Choroid plexus epithelial cell (primary cell): ENCODE data around the gene SUV39H2.
"Not testable (repeated sequence)": the region's sequence is repeated elsewhere in the genome, so short reads cannot be mapped to it uniquely, and the experiment has no call there.

Experiments used
- DNase-seq: peaks from one replicate; pipeline ENCODE4 v3.0.0-alpha.2; 2010; ENCODE audit warnings: low read depth
- H3K4me3 ChIP-seq: 2 replicates; pipeline ENCODE4 v1.5.1; 2011; ENCODE audit warnings: low read depth, mild to moderate bottlenecking, control low read depth, low read length, moderate library complexity
- TF ChIP-seq, protein P1 (sequence below): conservative IDR thresholded peaks from 2 replicates; pipeline ENCODE4 v1.5.1; 2011; ENCODE audit warnings: low read depth, mild to moderate bottlenecking, control low read depth, inconsistent platforms, low read length, moderate library complexity

Gene SUV39H2

GRCh38 chr10:14936584-14936983 lies 57.9 kb downstream of the SUV39H2 start:
- no peak overlapping the region for H3K4me3 ChIP-seq
- DNase-seq, result no peak

GRCh38 chr10:14938971-14939370 lies 60.3 kb downstream of the SUV39H2 start:
- not testable (repeated sequence) for H3K4me3 ChIP-seq
- DNase-seq, result peak; percentile 18

More at GRCh38 chr10:14936584-14936983, 57.9 kb downstream of the SUV39H2 start:
- TF ChIP-seq, protein P1, sequence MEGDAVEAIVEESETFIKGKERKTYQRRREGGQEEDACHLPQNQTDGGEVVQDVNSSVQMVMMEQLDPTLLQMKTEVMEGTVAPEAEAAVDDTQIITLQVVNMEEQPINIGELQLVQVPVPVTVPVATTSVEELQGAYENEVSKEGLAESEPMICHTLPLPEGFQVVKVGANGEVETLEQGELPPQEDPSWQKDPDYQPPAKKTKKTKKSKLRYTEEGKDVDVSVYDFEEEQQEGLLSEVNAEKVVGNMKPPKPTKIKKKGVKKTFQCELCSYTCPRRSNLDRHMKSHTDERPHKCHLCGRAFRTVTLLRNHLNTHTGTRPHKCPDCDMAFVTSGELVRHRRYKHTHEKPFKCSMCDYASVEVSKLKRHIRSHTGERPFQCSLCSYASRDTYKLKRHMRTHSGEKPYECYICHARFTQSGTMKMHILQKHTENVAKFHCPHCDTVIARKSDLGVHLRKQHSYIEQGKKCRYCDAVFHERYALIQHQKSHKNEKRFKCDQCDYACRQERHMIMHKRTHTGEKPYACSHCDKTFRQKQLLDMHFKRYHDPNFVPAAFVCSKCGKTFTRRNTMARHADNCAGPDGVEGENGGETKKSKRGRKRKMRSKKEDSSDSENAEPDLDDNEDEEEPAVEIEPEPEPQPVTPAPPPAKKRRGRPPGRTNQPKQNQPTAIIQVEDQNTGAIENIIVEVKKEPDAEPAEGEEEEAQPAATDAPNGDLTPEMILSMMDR, result no peak

GRCh38 chr10:14942147-14942949 lies 63.7 kb downstream of the SUV39H2 start:
- not testable (repeated sequence) for H3K4me3 ChIP-seq, DNase-seq

GRCh38 chr10:14942950-14943338 lies 64.3 kb downstream of the SUV39H2 start:
- H3K4me3 ChIP-seq, DNase-seq: not testable (repeated sequence)

GRCh38 chr10:14945108-14945507 lies 66.4 kb downstream of the SUV39H2 start:
- TF ChIP-seq, protein P1, result no peak
- no peak for DNase-seq
- H3K4me3 ChIP-seq, result no peak overlapping the region

DNA sequence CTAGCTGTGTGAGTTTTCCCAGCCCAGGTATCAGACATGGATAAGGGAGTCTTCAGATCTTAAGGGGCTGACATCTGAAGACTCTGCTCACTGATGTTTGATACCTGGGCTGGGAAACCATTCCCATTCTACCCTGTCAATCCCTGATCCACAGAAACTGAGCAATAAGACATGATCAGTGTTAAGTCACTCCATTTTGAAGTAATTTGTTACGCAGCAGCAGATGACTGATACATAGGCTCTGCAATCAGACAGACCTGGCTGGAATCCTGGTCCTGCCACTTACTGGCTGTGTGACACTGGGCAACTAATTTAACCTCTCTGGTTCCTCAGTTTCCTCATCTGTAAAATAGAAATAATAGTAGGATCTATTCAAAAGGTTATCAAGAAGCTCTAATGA lies 68.6 kb downstream of the SUV39H2 start:
- TF ChIP-seq, protein P1, result no peak
- H3K4me3 ChIP-seq, result no peak overlapping the region
- DNase-seq, result no peak

DNA sequence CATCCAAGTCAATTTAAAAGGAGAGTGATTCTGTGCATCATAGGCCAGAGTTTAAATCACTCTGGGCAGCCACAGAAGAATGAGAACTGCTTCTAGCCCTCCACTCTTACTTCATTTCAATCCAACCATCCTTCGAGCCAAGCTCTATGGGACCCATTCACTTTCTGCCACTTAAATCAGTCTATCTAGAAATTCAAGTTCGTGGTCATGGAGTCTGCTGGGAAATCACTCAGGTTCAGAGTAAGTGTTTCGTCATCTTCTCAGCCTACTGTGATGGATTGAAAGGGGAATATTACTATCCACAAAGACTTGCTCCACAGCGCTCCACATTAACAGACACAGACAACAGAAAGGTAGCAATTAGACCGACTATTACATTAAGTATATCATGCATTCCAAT lies 70.6 kb downstream of the SUV39H2 start:
- no peak overlapping the region for H3K4me3 ChIP-seq
- TF ChIP-seq, protein P1, result no peak
- DNase-seq, result peak; percentile 40

GRCh38 chr10:14952851-14953423 lies 74.3 kb downstream of the SUV39H2 start:
- peak; percentile 25 for DNase-seq
- TF ChIP-seq, protein P1, result no peak
- peak overlapping the region; percentile 85 for H3K4me3 ChIP-seq
